ENCODE data around the gene PRMT5. TPM values are rescaled to one million over a fixed set of nuclear protein-coding genes. Genes with fewer than 3 reads are reported as not detected.

Gene PRMT5
- total RNA-seq, 1 experiment from 2014 or later, result 101 TPM

DNA sequence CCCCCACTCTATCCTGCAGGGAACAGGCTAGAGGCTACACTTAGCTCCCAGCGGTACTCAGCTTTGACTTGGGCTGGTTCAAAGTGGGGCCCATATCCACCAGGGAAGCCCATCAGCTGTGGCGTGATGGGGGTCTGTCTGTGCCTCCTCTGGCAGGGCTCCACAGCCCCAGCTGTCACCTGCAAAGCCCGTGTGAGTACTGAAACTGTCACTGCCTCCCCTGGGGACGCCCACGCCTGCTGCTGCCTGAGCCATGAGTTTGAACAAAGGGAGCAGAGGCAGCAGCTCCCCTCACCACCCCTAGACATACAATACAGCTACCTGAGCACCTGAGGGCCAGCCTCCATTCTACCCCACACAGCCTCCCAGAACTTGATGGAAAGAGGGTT is 41.2 kb downstream of the PRMT5 start:
- no peak for TF ChIP-seq EZH2phosphoT487 (IDR thresholded peaks at IDR 0.05; ENCODE audit: borderline replicate concordance, low read length)
- TF ChIP-seq, protein P1, sequence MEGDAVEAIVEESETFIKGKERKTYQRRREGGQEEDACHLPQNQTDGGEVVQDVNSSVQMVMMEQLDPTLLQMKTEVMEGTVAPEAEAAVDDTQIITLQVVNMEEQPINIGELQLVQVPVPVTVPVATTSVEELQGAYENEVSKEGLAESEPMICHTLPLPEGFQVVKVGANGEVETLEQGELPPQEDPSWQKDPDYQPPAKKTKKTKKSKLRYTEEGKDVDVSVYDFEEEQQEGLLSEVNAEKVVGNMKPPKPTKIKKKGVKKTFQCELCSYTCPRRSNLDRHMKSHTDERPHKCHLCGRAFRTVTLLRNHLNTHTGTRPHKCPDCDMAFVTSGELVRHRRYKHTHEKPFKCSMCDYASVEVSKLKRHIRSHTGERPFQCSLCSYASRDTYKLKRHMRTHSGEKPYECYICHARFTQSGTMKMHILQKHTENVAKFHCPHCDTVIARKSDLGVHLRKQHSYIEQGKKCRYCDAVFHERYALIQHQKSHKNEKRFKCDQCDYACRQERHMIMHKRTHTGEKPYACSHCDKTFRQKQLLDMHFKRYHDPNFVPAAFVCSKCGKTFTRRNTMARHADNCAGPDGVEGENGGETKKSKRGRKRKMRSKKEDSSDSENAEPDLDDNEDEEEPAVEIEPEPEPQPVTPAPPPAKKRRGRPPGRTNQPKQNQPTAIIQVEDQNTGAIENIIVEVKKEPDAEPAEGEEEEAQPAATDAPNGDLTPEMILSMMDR (conservative IDR thresholded peaks at IDR 0.05; ENCODE audit: low read depth, low read length), result no peak
- TF ChIP-seq EZH2 (IDR thresholded peaks at IDR 0.05; ENCODE audit: low read length, unreplicated experiment), result no peak
- H3K9ac ChIP-seq (ENCODE audit: low read length), result peak overlapping the region; percentile 81
- CTCF ChIA-PET, result no interaction called here

DNA sequence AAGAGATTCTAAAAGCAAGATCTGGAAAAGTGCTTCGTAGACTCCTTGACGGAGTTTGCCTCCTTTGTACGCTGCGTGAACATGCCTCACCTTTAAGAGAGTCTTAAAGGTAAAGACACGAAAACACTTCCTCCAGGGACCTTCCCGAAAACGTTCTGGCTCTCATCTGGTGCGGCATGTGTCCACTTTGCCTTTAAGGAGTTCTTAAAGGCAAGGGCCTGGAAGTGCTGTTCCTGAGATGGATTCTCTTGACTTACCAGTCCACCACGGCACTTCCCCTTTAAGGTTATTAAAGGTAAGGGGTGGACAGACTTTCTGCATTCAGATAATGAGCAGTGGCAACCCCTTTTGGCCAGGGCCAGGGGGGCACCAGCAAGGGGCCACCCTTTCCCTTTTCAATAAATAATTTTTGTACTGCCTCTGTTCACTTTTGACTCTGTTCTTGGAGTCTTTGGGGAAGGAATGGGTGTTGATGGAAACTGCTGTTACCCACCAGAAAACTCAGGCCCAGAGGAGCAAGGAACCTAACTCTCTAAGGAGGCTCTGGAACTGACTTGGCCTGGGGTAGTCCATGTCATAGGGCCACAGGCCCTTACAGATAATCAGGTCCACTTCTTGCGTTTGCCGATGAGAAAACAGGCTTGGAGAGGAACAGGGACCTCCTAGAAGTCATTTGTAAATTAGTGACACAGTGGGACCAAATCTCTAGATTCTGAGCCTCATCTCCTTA is 41.8 kb downstream of the PRMT5 start:
- no peaks in the 10 kb centered on the region for H3K9me2 ChIP-seq (replicated peaks; ENCODE audit: low read length)
- peaks cover 11% of the 10 kb centered on the region for H3K79me2 ChIP-seq (ENCODE audit: low read length)
- H2AFZ ChIP-seq (ENCODE audit: low read length), result peak overlapping the region; percentile 90
- no peaks in the 10 kb centered on the region for H3K9me3 ChIP-seq (ENCODE audit: low read length)
- peak overlapping the region; percentile 92 for H3K4me2 ChIP-seq (ENCODE audit: low read length)
- peak overlapping the region; percentile 68 for H3K4me3 ChIP-seq (ENCODE audit: low read length)
- peak; percentile 95 for DNase-seq
- intact Hi-C loops (cut with micrococcal nuclease), result loop anchor here (1.0 kb wide), 1 partner anchor 15 kb away; no protein-coding TSS in a partner anchor
- peak overlapping the region; percentile 81 for H3K9ac ChIP-seq (ENCODE audit: low read length)
- ATAC-seq, result peak; percentile 85
- CTCF ChIA-PET, result interaction anchor here (0.8 kb wide), 1 partner anchor 16 kb away, joined by 4 read pairs; the partner anchor contains the start of gene LRP10
- BruUV-seq (replicated peaks), result TSS peak; percentile 70
- H3F3A ChIP-seq (ENCODE audit: low read length, unreplicated experiment), result no peaks in the 10 kb centered on the region
- H3K4me1 ChIP-seq (ENCODE audit: insufficient read depth, low read length), result peaks cover 23% of the 10 kb centered on the region
- no peaks in the 10 kb centered on the region for H3K36me3 ChIP-seq (ENCODE audit: low read depth, low read length)
- peak overlapping the region; percentile 67 for H3K27ac ChIP-seq (ENCODE audit: low read length)
- H4K20me1 ChIP-seq (ENCODE audit: low read length), result no peaks in the 10 kb centered on the region
- H3K27me3 ChIP-seq (ENCODE audit: low read length), result no peaks in the 10 kb centered on the region
- TF ChIP-seq, protein P1 (conservative IDR thresholded peaks at IDR 0.05; ENCODE audit: low read depth, low read length), result no peak
- TF ChIP-seq EZH2phosphoT487 (IDR thresholded peaks at IDR 0.05; ENCODE audit: borderline replicate concordance, low read length) (no peak), EZH2 (IDR thresholded peaks at IDR 0.05; ENCODE audit: low read length, unreplicated experiment) (no peak)
- POLR2A ChIA-PET (ENCODE audit: unreplicated experiment), result no interaction called here

More for the DNA sequence above, 41.2 kb downstream of the PRMT5 start:
- Histone ChIP-seq H3K4me3 (ENCODE audit: low read length) (peak overlapping the region; percentile 68), H2AFZ (ENCODE audit: low read length) (peak overlapping the region; percentile 90; the same call in 1 of the 2 replicates), H3K79me2 (ENCODE audit: low read length) (peaks cover 11% of the 10 kb centered on the region), H3K36me3 (ENCODE audit: low read depth, low read length) (no peaks in the 10 kb centered on the region), H3K9me2 (replicated peaks; ENCODE audit: low read length) (no peaks in the 10 kb centered on the region), H3K9me3 (ENCODE audit: low read length) (no peaks in the 10 kb centered on the region), H4K20me1 (ENCODE audit: low read length) (no peaks in the 10 kb centered on the region), H3K4me2 (ENCODE audit: low read length) (peak overlapping the region; percentile 92), H3K27me3 (ENCODE audit: low read length) (no peaks in the 10 kb centered on the region), H3K4me1 (ENCODE audit: insufficient read depth, low read length) (peaks cover 18% of the 10 kb centered on the region), H3K27ac (ENCODE audit: low read length) (no peak overlapping the region), H3F3A (ENCODE audit: low read length, unreplicated experiment) (no peaks in the 10 kb centered on the region)
- no peak for DNase-seq
- BruUV-seq (replicated peaks), result no TSS peak
- intact Hi-C loops (cut with micrococcal nuclease), result loop anchor here (1.0 kb wide), 1 partner anchor 16 kb away; no protein-coding TSS in a partner anchor
- POLR2A ChIA-PET (ENCODE audit: unreplicated experiment), result interaction anchor here (0.5 kb wide), 1 partner anchor 17 kb away, joined by 3 read pairs; the partner anchor contains the start of gene LRP10
- ATAC-seq, result no peak
